Frontal cortex (tissue), 4 donors: ENCODE data around the gene SLC29A4. TPM values are rescaled to one million over a fixed set of nuclear protein-coding genes. Genes with fewer than 3 reads are reported as not detected.
"Not testable (repeated sequence)": the region's sequence is repeated elsewhere in the genome, so short reads cannot be mapped to it uniquely, and the experiment has no call there.

Experiments used
- DNase-seq, 2 donors: peaks; one replicate each; pipeline ENCODE4 v3.0.0; 2012; ENCODE audit warnings: low spot score in 2 of 2
- FAIRE-seq: peaks from 2 replicates; lab custom pipeline; 2012; peaks lifted over from hg19 to GRCh38; lab: Jason Lieb, UNC
- total RNA-seq: library from RNA; depleted of rRNA; stranded (reverse); fragments of >200 nt; gene quantifications from one replicate; pipeline ENCODE4 v1.2.3, GENCODE V29; 2014
- donor health status: control.
- donor health status: control.
- donor health status: control.

Gene SLC29A4
- total RNA-seq, 1 donor from 2014 or later = 14.7 TPM

- not testable (repeated sequence) for DNase-seq, FAIRE-seq
Observed at GRCh38 chr7:5318613-5319012, 35.9 kb downstream of the SLC29A4 start.

- no peak for FAIRE-seq
- DNase-seq = no peak
Observed at GRCh38 chr7:5320391-5320790, 37.6 kb downstream of the SLC29A4 start.

GRCh38 chr7:5320802-5321396, 38.2 kb downstream of the SLC29A4 start:
- DNase-seq (no peak), FAIRE-seq (no peak)

- FAIRE-seq (no peak), DNase-seq (no peak)
Observed at GRCh38 chr7:5322621-5323410, 40.1 kb downstream of the SLC29A4 start.

- FAIRE-seq, DNase-seq: not testable (repeated sequence)
Observed at GRCh38 chr7:5323800-5324781, 41.3 kb downstream of the SLC29A4 start.

- no peak for FAIRE-seq
- no peak for DNase-seq
Observed at GRCh38 chr7:5324961-5325360, 42.2 kb downstream of the SLC29A4 start.

GRCh38 chr7:5330288-5330687, 47.5 kb downstream of the SLC29A4 start:
- FAIRE-seq = no peak

GRCh38 chr7:5332579-5332978, 49.8 kb downstream of the SLC29A4 start:
- FAIRE-seq (no peak), DNase-seq (no peak)

More at GRCh38 chr7:5330288-5330687, 47.5 kb downstream of the SLC29A4 start:
- DNase-seq = no peak

- DNase-seq (no peak), FAIRE-seq (no peak)
Observed at GRCh38 chr7:5333121-5334045, 50.6 kb downstream of the SLC29A4 start.

GRCh38 chr7:5334671-5335070, 51.9 kb downstream of the SLC29A4 start:
- DNase-seq (no peak), FAIRE-seq (no peak)

- no peak for FAIRE-seq
Observed at GRCh38 chr7:5337047-5337446, 54.3 kb downstream of the SLC29A4 start.

GRCh38 chr7:5339955-5340354, 57.2 kb downstream of the SLC29A4 start:
- no peak for DNase-seq
- no peak for FAIRE-seq

More at GRCh38 chr7:5337047-5337446, 54.3 kb downstream of the SLC29A4 start:
- no peak for DNase-seq

GRCh38 chr7:5342631-5343030, 59.9 kb downstream of the SLC29A4 start:
- DNase-seq (no peak), FAIRE-seq (no peak)

GRCh38 chr7:5343884-5344283, 61.1 kb downstream of the SLC29A4 start:
- FAIRE-seq = no peak
- DNase-seq = no peak

- FAIRE-seq (no peak), DNase-seq (no peak)
Observed at GRCh38 chr7:5344342-5344741, 61.6 kb downstream of the SLC29A4 start.

GRCh38 chr7:5345171-5345570, 62.4 kb downstream of the SLC29A4 start:
- FAIRE-seq (no peak), DNase-seq (no peak)

GRCh38 chr7:5345671-5346070, 62.9 kb downstream of the SLC29A4 start:
- no peak for FAIRE-seq
- DNase-seq = no peak

- FAIRE-seq = no peak
- DNase-seq = no peak
Observed at GRCh38 chr7:5348134-5349004, 65.6 kb downstream of the SLC29A4 start.
